ENCODE data around the gene MACC1.

MACC1 gene

DNA sequence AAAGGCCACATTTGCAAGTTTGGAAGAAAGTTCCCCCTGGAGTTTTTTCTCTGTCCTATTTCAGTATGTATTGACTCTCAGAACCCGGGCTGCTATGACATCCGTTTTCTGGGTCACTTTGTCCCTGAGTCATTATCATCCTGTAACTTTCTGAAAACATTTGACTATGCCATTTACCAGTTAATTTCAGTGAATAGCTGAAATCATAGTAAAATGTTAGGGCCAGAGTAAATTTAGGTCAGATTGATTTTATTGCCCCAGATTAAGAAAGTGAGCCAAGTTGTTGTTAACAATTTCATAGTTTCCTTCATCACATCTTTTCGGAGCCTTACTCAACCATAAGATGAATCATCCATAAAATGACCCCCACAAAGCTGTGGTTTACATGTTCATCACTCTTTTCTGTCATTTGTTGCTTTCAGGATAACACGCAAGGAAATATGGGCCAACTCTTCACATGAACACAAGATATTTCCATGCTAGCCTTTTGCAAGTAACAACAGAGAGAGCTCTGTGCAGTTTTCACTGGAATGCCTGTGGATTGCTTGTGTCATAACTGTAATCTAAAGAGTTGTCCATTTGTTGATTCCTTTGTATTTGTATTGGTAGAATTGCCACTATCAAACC lies 3.9 kb upstream of the MACC1 start:
- no peak overlapping the region for H3K4me3 ChIP-seq (ENCODE audit: low read length in 2 of 2)
- no peak overlapping the region for H3K9ac ChIP-seq (ENCODE audit: low read depth in 1 of 2, low read length in 2 of 2)
- no peaks in the 10 kb centered on the region for H3K27me3 ChIP-seq (ENCODE audit: control insufficient read depth in 2 of 2, insufficient read depth in 2 of 2, low read length in 2 of 2)
- H3K27ac ChIP-seq (ENCODE audit: low read depth in 2 of 2, low read length in 2 of 2) = peak overlapping the region; percentile 90 to 91
- no peaks in the 10 kb centered on the region for H3K9me3 ChIP-seq (ENCODE audit: control insufficient read depth in 2 of 2, low read length in 2 of 2)
- peaks cover 22 to 38% of the 10 kb centered on the region in 2 donors for H3K4me1 ChIP-seq (ENCODE audit: control insufficient read depth in 2 of 2, insufficient read depth in 2 of 2, low read length in 2 of 2)
- no peaks in the 10 kb centered on the region for H3K36me3 ChIP-seq (ENCODE audit: control insufficient read depth in 2 of 2, insufficient read depth in 2 of 2, low read length in 2 of 2)

DNA sequence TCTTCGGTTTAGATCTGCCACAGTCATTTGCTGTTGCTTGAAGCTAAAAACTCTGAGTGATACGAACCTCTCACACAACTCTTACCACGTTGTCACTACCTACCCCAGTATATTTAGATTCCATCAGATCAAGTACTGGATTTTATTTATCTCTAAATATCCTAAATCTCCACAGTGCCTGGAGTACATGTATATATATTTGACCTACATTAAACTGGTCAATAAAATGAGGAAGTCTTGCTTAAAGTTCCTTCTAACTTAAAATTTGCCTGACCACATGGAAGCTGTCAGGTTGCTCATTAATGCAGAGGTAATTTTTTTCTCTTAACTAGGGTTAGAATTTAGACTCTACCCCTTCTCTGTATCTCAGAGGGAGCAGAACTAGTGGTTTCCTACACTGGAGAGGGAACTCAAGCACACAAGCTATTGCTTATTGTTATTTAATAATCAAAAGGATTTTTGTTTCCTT lies 3.1 kb upstream of the MACC1 start:
- Histone ChIP-seq H3K27me3 (ENCODE audit: control insufficient read depth in 2 of 2, insufficient read depth in 2 of 2, low read length in 2 of 2) (no peaks in the 10 kb centered on the region), H3K4me3 (ENCODE audit: low read length in 2 of 2) (peak overlapping the region in 1 of 2 donors; percentile 51), H3K27ac (ENCODE audit: low read depth in 2 of 2, low read length in 2 of 2) (peak overlapping the region; percentile 90 to 91), H3K9me3 (ENCODE audit: control insufficient read depth in 2 of 2, low read length in 2 of 2) (no peaks in the 10 kb centered on the region), H3K4me1 (ENCODE audit: control insufficient read depth in 2 of 2, insufficient read depth in 2 of 2, low read length in 2 of 2) (peaks cover 22 to 38% of the 10 kb centered on the region in 2 donors), H3K9ac (ENCODE audit: low read depth in 1 of 2, low read length in 2 of 2) (peak overlapping the region; percentile 14 to 26), H3K36me3 (ENCODE audit: control insufficient read depth in 2 of 2, insufficient read depth in 2 of 2, low read length in 2 of 2) (no peaks in the 10 kb centered on the region)

GRCh38 chr7:20219446-20220292 lies 2.5 kb upstream of the MACC1 start:
- Histone ChIP-seq H3K4me1 (ENCODE audit: control insufficient read depth in 2 of 2, insufficient read depth in 2 of 2, low read length in 2 of 2) (peaks cover 22 to 38% of the 10 kb centered on the region in 2 donors), H3K9ac (ENCODE audit: low read depth in 1 of 2, low read length in 2 of 2) (peak overlapping the region; percentile 26 to 43), H3K4me3 (ENCODE audit: low read length in 2 of 2) (peak overlapping the region; percentile 13 to 51), H3K27ac (ENCODE audit: low read depth in 2 of 2, low read length in 2 of 2) (peak overlapping the region; percentile 90 to 91), H3K36me3 (ENCODE audit: control insufficient read depth in 2 of 2, insufficient read depth in 2 of 2, low read length in 2 of 2) (no peaks in the 10 kb centered on the region), H3K27me3 (ENCODE audit: control insufficient read depth in 2 of 2, insufficient read depth in 2 of 2, low read length in 2 of 2) (no peaks in the 10 kb centered on the region), H3K9me3 (ENCODE audit: control insufficient read depth in 2 of 2, low read length in 2 of 2) (no peaks in the 10 kb centered on the region)

DNA sequence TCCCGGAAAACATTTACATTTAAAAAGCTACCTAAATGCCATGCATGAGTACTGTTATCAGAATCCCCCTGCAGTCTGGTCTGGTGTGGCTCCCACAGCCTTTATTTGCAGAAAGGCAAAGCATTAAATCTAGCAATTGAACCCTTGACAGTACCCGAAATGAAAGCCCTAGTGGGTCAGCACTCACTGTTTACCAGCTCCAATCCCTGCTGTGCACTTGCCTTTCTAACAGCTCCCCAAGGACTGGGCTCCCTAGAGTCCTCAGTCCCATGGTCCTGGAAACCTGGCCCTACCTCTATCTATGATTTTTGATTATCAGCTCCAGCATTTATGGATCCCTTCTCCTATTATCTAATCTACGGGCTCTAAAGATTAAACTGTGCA lies 1.9 kb upstream of the MACC1 start:
- no peaks in the 10 kb centered on the region for H3K27me3 ChIP-seq (ENCODE audit: control insufficient read depth in 2 of 2, insufficient read depth in 2 of 2, low read length in 2 of 2)
- no peaks in the 10 kb centered on the region for H3K9me3 ChIP-seq (ENCODE audit: control insufficient read depth in 2 of 2, low read length in 2 of 2)
- H3K9ac ChIP-seq (ENCODE audit: low read depth in 1 of 2, low read length in 2 of 2) = peak overlapping the region in 1 of 2 donors; percentile 4
- H3K27ac ChIP-seq (ENCODE audit: low read depth in 2 of 2, low read length in 2 of 2) = peak overlapping the region; percentile 90 to 91
- peak overlapping the region in 1 of 2 donors; percentile 51 for H3K4me3 ChIP-seq (ENCODE audit: low read length in 2 of 2)
- peaks cover 22 to 38% of the 10 kb centered on the region in 2 donors for H3K4me1 ChIP-seq (ENCODE audit: control insufficient read depth in 2 of 2, insufficient read depth in 2 of 2, low read length in 2 of 2)
- no peaks in the 10 kb centered on the region for H3K36me3 ChIP-seq (ENCODE audit: control insufficient read depth in 2 of 2, insufficient read depth in 2 of 2, low read length in 2 of 2)

DNA sequence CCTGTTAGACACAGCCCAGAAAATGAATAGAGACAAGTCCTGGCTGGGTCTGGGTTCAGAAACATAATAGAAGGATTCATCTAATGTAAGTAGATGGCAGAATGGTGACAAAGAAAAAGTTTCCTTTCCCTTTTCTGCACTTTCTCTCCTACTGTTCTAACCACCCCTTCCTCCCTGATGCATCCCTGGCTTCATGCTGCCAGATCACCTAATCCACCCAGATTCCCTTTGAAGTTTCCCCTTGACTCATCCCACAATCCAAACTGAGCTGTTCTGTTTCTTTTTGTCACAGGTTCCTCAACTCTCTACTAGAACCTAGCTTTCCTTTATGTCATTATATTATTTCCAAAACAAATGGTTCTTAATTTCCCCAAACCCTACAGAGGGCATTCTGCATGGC lies 1.1 kb upstream of the MACC1 start:
- H3K4me3 ChIP-seq (ENCODE audit: low read length in 2 of 2) = no peak overlapping the region
- peaks cover 22 to 38% of the 10 kb centered on the region in 2 donors for H3K4me1 ChIP-seq (ENCODE audit: control insufficient read depth in 2 of 2, insufficient read depth in 2 of 2, low read length in 2 of 2)
- peak overlapping the region; percentile 90 to 91 for H3K27ac ChIP-seq (ENCODE audit: low read depth in 2 of 2, low read length in 2 of 2)
- no peaks in the 10 kb centered on the region for H3K9me3 ChIP-seq (ENCODE audit: control insufficient read depth in 2 of 2, low read length in 2 of 2)
- H3K27me3 ChIP-seq (ENCODE audit: control insufficient read depth in 2 of 2, insufficient read depth in 2 of 2, low read length in 2 of 2) = no peaks in the 10 kb centered on the region
- H3K36me3 ChIP-seq (ENCODE audit: control insufficient read depth in 2 of 2, insufficient read depth in 2 of 2, low read length in 2 of 2) = no peaks in the 10 kb centered on the region
- peak overlapping the region in 1 of 2 donors; percentile 13 for H3K9ac ChIP-seq (ENCODE audit: low read depth in 1 of 2, low read length in 2 of 2)

DNA sequence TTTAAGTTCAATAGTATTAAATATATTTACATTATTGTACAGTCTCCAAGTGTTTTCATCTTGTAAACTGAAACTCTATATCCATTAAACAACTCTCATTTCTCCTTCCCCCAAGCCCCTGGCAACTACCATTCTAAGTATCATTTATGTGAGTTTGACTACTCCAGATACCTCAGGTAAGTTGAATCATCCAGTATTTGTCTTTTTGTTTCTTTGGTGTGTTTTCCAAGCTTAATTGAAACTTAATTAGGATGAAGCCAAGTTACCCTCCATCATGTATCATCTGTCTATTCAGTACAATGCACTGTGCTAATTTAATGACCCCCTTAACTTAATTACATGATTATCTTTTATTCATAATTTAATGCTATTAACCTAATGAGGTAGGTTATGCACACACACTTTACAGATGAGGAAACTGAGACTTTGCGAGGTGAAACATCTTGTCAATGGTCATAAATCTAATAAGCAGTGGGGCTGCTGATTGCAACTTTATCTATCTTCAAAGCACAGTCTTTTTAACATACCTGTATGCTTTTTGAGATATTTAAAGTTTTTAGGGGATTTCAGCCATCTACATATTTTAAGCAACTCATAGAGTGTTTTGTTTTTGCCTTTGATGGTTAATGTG lies 663 bp downstream of the MACC1 start:
- peak overlapping the region; percentile 58 to 74 for H3K4me3 ChIP-seq (ENCODE audit: low read length in 2 of 2)
- peak overlapping the region; percentile 90 to 91 for H3K27ac ChIP-seq (ENCODE audit: low read depth in 2 of 2, low read length in 2 of 2)
- no peaks in the 10 kb centered on the region for H3K9me3 ChIP-seq (ENCODE audit: control insufficient read depth in 2 of 2, low read length in 2 of 2)
- H3K9ac ChIP-seq (ENCODE audit: low read depth in 1 of 2, low read length in 2 of 2) = peak overlapping the region; percentile 54 to 66
- H3K4me1 ChIP-seq (ENCODE audit: control insufficient read depth in 2 of 2, insufficient read depth in 2 of 2, low read length in 2 of 2) = peaks cover 22 to 38% of the 10 kb centered on the region in 2 donors
- no peaks in the 10 kb centered on the region for H3K27me3 ChIP-seq (ENCODE audit: control insufficient read depth in 2 of 2, insufficient read depth in 2 of 2, low read length in 2 of 2)
- H3K36me3 ChIP-seq (ENCODE audit: control insufficient read depth in 2 of 2, insufficient read depth in 2 of 2, low read length in 2 of 2) = no peaks in the 10 kb centered on the region

DNA sequence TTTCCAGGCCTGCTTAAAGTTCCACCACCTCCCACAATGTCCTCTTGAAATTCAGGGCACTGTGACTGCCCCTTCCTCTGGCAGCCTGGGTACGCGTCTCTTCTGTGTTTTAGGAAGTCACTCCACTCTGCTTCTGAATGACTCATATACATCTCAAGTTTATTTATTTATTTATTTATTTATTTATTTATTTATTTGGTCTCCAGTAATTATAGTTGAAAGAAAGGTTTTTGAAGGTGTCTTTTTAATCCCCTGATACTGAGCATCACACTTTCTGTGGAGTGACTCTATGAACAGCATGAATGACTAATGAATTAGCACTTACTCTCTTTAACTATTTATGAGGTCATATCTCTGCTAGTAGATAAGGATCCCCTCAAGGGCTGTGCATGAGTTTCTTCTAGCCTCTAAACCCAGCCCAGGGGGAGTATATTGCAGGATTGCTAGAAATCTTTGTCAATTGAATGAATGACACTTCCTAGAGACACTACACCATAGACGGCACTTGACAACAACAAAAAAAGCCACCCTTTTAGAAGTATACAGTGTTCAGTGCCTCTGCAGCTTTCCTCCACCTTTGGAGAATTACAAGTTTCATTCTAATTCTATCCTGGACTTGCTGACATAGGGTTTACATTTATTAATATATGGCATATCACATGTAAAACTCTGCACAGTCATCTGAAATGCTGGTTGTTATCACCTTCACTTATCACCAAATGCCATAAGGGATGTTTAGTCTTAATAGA lies 2.1 kb downstream of the MACC1 start:
- Histone ChIP-seq H3K27ac (ENCODE audit: low read depth in 2 of 2, low read length in 2 of 2) (peak overlapping the region in 1 of 2 donors; percentile 12), H3K27me3 (ENCODE audit: control insufficient read depth in 2 of 2, insufficient read depth in 2 of 2, low read length in 2 of 2) (no peaks in the 10 kb centered on the region), H3K36me3 (ENCODE audit: control insufficient read depth in 2 of 2, insufficient read depth in 2 of 2, low read length in 2 of 2) (no peaks in the 10 kb centered on the region), H3K4me3 (ENCODE audit: low read length in 2 of 2) (peak overlapping the region; percentile 4 to 26), H3K4me1 (ENCODE audit: control insufficient read depth in 2 of 2, insufficient read depth in 2 of 2, low read length in 2 of 2) (peaks cover 20 to 25% of the 10 kb centered on the region in 2 donors), H3K9me3 (ENCODE audit: control insufficient read depth in 2 of 2, low read length in 2 of 2) (no peaks in the 10 kb centered on the region), H3K9ac (ENCODE audit: low read depth in 1 of 2, low read length in 2 of 2) (no peak overlapping the region)

GRCh38 chr7:20214132-20214531 lies 3.1 kb downstream of the MACC1 start:
- H3K27me3 ChIP-seq (ENCODE audit: control insufficient read depth in 2 of 2, insufficient read depth in 2 of 2, low read length in 2 of 2) = no peaks in the 10 kb centered on the region
- no peak overlapping the region for H3K4me3 ChIP-seq (ENCODE audit: low read length in 2 of 2)
- H3K9ac ChIP-seq (ENCODE audit: low read depth in 1 of 2, low read length in 2 of 2) = no peak overlapping the region
- no peaks in the 10 kb centered on the region for H3K9me3 ChIP-seq (ENCODE audit: control insufficient read depth in 2 of 2, low read length in 2 of 2)
- H3K4me1 ChIP-seq (ENCODE audit: control insufficient read depth in 2 of 2, insufficient read depth in 2 of 2, low read length in 2 of 2) = peaks cover 11 to 15% of the 10 kb centered on the region in 2 donors
- H3K36me3 ChIP-seq (ENCODE audit: control insufficient read depth in 2 of 2, insufficient read depth in 2 of 2, low read length in 2 of 2) = no peaks in the 10 kb centered on the region
- no peak overlapping the region for H3K27ac ChIP-seq (ENCODE audit: low read depth in 2 of 2, low read length in 2 of 2)

DNA sequence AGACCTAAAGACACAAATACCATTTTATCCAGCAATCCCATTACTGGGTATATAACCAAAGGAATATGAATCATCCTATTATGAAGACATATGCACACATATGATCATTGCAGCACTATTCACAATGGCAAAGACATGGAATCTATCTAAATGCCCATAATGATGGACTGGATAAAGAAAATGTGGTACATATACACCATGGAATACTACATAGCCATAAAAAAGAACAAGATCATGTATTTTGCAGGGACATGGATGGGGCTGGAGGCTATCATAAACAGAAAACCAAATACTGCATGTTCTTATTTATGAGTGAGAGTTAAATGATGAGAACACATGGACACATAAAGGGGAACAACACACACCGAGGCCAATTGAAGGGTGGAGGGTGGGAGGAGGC lies 3.8 kb downstream of the MACC1 start:
- Histone ChIP-seq H3K4me3 (ENCODE audit: low read length in 2 of 2) (no peak overlapping the region), H3K27ac (ENCODE audit: low read depth in 2 of 2, low read length in 2 of 2) (no peak overlapping the region), H3K27me3 (ENCODE audit: control insufficient read depth in 2 of 2, insufficient read depth in 2 of 2, low read length in 2 of 2) (no peaks in the 10 kb centered on the region), H3K9me3 (ENCODE audit: control insufficient read depth in 2 of 2, low read length in 2 of 2) (peaks cover 0 to 3% of the 10 kb centered on the region in 2 donors), H3K4me1 (ENCODE audit: control insufficient read depth in 2 of 2, insufficient read depth in 2 of 2, low read length in 2 of 2) (peaks cover 4 to 8% of the 10 kb centered on the region in 2 donors), H3K36me3 (ENCODE audit: control insufficient read depth in 2 of 2, insufficient read depth in 2 of 2, low read length in 2 of 2) (no peaks in the 10 kb centered on the region), H3K9ac (ENCODE audit: low read depth in 1 of 2, low read length in 2 of 2) (no peak overlapping the region)
